Astrocyte of the cerebellum (primary cell): ENCODE results near the gene RPGRIP1.
"Not testable (repeated sequence)": the region's sequence is repeated elsewhere in the genome, so short reads cannot be mapped to it uniquely, and the experiment has no call there.

Experiments used
- DNase-seq: peaks from one replicate; pipeline ENCODE4 v3.0.0-alpha.2; 2011; ENCODE audit warnings: low read depth
- H3K4me3 ChIP-seq: 2 replicates; pipeline ENCODE4 v1.5.1; 2011; ENCODE audit warnings: mild to moderate bottlenecking, low read depth, low read length, moderate library complexity
- CTCF ChIP-seq: IDR thresholded peaks from 2 replicates; pipeline ENCODE4 v1.5.1; 2012; ENCODE audit warnings: low read length, low read depth, moderate library complexity, mild to moderate bottlenecking; ENCODE audit errors: missing control alignments
- in situ Hi-C: cut with HindIII; loops from 2 replicates; pipeline ENCODE4 v1.10.0; 2017; ENCODE audit warnings: low sequenced_read_pairs

Gene RPGRIP1

GRCh38 chr14:21275261-21275858 lies 4.5 kb upstream of the RPGRIP1 start:
- no peak for DNase-seq
- no peak for TF ChIP-seq CTCF
- no peak overlapping the region for H3K4me3 ChIP-seq
- in situ Hi-C loops: no loop called here

GRCh38 chr14:21278632-21279031 lies 1.3 kb upstream of the RPGRIP1 start:
- TF ChIP-seq CTCF: no peak
- DNase-seq: no peak
- in situ Hi-C loops: no loop called here
- no peak overlapping the region for H3K4me3 ChIP-seq

GRCh38 chr14:21281917-21282316 lies 2.0 kb downstream of the RPGRIP1 start:
- DNase-seq, in situ Hi-C loops, H3K4me3 ChIP-seq: not testable (repeated sequence)

- in situ Hi-C loops, DNase-seq: not testable (repeated sequence)
Observed at GRCh38 chr14:21286516-21286915, 6.6 kb downstream of the RPGRIP1 start.

GRCh38 chr14:21287168-21287567 lies 7.3 kb downstream of the RPGRIP1 start:
- DNase-seq: no peak
- in situ Hi-C loops: no loop called here
- no peak overlapping the region for H3K4me3 ChIP-seq
- no peak for TF ChIP-seq CTCF

More at GRCh38 chr14:21286516-21286915, 6.6 kb downstream of the RPGRIP1 start:
- not testable (repeated sequence) for H3K4me3 ChIP-seq

GRCh38 chr14:21294026-21294425 lies 14.1 kb downstream of the RPGRIP1 start:
- H3K4me3 ChIP-seq, in situ Hi-C loops, DNase-seq: not testable (repeated sequence)

- no peak overlapping the region for H3K4me3 ChIP-seq
- in situ Hi-C loops: no loop called here
- TF ChIP-seq CTCF: no peak
- no peak for DNase-seq
Observed at GRCh38 chr14:21298358-21298757, 18.5 kb downstream of the RPGRIP1 start.

- DNase-seq: no peak
Observed at GRCh38 chr14:21299562-21300130, 19.8 kb downstream of the RPGRIP1 start.

More at GRCh38 chr14:21299562-21300130, 19.8 kb downstream of the RPGRIP1 start:
- no peak overlapping the region for H3K4me3 ChIP-seq
- TF ChIP-seq CTCF: no peak
- in situ Hi-C loops: no loop called here
